ENCODE data around the gene KAT2A. TPM values are rescaled to one million over a fixed set of nuclear protein-coding genes. Genes with fewer than 3 reads are reported as not detected.

Gene KAT2A
- total RNA-seq, 1 experiment from 2014 or later = 22.2 TPM

DNA sequence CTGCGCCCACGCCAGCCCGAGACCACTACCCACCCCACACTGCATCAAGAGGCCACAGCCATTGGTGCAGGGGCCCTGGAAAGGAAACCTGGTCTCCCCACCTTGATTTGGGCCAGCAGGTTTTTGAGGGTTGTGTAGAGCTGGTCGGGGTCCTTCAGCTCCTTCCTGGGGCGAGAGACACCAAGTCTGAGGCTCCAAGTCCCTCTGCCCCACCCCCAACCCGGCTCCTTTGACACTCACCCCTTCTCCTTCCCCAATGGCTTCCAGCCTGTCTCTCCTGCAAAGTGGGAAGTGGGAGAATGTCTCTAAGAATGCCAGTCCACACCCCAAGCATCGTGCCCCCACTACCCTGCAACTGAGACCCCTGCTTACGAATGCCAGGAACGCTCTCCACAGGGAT lies 7.0 kb downstream of the KAT2A start:
- DNase-seq (ENCODE audit: low read depth) = no peak

DNA sequence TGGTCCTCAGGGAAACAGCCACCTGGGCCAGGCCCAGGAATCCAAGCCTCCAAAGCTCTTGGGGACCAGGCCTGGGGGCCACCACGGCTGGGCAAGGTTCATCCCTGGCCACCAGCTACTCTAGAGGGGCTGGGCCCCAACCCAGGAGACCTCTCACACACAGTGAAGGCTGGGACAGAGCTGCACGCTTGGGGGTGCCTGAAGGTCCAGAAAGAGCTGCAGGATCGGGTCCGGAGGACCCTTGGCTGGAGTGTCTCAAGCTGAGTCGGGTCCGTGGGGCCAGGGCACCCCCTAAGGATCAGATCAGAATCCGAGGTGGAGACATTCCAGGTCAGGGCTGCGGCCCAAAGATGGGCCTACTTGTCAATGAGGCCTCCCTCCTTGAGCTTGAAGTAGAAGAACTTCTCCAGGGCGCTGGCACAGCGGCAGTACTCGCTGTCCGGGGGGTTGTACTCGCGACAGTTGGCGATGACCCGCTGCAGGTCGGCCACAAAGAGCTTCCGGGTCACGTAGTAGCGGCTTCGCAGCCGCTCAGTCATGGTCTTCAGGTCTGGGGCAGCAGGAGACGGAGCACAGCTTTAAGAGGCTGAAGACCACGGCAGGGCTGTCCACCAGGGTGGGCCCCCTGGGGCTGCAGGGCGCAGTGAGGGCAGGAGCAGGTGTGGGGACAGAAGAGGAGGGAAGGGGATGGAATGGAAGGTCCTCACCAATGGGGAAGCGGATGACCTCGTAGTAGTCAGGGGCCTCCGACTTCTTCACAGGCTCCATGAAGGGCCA lies 7.7 kb downstream of the KAT2A start:
- DNase-seq (ENCODE audit: low read depth) = no peak

DNA sequence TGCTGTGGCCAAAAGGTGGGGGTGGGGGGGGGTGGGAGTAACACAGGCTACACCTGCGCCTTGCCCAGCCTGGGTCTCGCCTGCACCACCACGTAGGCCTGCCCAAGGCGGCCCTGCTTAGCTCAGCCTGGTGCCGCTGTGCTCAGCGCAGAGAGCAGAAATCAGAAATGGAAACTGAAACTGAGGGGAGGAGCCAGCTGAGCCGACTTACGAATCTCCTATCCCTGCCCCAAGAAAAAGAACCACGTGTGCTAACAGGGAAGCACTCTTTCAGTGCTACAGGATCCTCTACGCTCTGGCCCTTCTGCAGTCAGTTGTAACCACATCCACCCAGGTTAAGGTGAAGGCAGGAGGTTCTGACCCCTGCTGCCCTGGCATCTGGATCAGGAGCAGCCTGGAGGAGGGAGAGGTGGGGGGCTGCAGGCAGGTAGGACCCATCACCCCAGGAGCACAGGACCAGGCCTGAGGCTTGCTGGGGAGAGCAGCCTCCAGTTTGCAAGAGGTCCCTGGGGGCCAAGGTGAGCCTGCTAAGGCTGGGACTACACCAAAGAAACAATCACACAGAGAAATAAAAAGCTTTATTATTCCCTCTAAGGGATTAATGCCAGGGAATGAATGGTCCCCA lies 8.5 kb downstream of the KAT2A start, which contains the start of gene DHX58:
TSS of gene DHX58 (minus strand) at position 163 of the 625 bp plus-strand sequence. CDS start 822 bp downstream, outside the sequence.
- DNase-seq (ENCODE audit: low read depth) = peak; percentile 84

DNA sequence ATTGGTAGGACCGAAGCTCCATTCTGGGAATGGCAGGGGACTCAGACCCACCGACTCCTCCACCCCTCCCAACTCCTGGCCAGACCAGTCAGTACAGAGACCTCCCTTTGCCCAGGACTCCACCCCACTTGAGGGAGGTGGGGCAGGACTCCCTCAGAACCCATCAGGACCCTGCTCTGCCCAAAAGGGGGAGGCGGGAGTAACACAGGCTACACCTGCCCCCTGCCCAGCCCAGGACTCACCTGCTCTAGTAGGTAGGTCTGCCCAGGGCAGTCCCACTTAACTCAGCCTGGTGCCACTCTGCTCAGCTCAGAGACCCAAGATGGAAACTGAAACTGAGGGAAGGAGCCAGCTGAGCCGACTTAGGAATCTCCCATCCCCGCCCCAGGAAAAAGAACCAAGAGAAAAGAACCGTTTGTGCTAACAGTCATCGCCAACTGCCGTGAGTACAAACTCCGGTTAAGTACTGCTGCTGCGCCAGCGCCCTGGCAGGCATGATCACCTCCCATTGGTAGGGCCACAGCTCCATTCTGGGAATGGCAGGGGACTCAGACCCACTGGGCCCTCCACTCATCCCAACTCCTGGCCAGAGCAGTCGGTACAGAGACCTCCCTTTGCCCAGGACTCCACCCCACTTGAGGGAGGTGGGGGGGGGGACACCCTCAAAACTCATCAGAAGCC lies 9.2 kb downstream of the KAT2A start:
- DNase-seq (ENCODE audit: low read depth) = peak; percentile 64

DNA sequence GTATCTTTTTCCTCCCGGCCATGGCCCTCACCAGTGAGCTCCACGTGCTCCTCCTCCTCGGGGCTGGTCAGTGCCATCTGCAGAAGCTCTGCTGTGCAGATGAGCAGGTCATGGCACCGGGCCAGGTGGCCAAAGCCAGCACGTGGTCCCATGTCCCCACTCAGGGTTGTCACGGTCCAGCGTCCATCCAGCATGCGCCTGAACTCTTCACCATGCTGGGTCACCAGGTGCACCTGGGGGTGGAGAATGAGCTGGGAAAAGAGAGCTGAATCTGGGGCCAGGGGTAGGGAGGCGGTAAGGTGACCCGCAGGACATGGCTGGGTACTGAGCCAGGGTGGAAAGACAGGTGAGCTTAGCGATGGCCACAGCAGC lies 9.9 kb downstream of the KAT2A start:
- no peak for DNase-seq (ENCODE audit: low read depth)

DNA sequence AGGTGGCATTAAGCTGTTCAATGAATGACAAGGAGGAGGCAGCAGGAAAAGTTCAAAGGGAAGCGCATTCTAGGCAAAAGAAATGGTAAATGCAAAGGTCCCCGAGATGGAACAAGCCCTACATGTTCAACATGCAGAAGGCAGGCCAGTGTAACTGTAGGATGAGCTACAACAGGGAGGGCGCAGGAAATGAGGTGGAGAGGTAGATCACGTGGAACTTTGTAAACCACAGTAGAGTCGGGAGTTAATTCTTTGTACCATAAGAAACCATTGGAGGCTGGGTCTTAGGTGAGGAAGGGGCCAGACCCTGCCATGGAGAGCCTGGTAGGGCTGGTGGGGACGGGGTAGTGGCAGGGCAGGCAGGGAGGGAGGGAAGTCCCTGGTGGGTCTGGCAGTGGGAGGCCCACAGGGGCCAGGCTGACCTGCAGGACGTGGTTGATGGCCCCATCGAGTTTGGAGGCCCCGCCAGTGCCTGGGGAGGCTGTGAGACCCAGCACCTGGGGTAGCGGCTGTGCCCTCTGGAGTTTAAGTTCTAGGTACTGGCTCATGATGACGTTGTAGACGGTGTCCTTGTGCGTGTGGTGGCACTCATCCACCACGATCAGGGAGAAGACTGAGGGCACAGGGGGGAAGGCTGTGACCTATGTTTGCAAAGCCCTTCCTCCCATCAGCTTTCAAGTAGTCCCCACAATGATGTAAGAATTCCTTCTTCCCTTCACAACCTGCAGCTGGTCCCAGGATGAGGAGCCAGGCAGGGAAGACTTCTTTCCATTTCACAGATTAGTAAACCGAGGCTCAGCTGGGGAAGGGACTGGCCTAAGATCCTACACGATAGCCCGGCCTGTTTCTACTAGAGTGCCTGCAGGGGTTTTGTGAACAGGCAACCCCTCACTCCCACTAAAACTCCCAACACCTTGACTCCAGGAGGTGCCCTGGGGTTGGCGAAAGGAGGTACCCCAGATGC lies 10.6 kb downstream of the KAT2A start:
- no peak for DNase-seq (ENCODE audit: low read depth)

DNA sequence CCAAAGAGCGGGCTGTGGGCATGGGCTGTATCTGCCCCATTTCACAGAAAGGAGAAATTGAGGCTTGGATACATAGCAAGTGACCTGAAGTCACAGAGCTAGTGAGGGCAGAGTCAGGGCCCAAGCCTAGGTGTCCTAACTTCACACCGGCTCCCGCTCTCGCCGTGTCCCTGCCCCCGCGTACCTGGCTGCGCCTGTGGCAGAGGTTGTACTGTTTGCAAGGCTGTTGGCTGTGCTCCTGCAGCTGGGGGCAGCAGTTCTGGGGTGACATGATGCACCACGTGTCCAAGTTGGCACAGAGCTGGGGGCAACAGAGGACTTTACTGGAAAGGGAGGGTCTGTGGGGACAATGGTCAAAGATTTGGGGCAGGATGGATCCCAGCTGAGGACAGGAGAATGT lies 12.1 kb downstream of the KAT2A start:
- no peak for DNase-seq (ENCODE audit: low read depth)

DNA sequence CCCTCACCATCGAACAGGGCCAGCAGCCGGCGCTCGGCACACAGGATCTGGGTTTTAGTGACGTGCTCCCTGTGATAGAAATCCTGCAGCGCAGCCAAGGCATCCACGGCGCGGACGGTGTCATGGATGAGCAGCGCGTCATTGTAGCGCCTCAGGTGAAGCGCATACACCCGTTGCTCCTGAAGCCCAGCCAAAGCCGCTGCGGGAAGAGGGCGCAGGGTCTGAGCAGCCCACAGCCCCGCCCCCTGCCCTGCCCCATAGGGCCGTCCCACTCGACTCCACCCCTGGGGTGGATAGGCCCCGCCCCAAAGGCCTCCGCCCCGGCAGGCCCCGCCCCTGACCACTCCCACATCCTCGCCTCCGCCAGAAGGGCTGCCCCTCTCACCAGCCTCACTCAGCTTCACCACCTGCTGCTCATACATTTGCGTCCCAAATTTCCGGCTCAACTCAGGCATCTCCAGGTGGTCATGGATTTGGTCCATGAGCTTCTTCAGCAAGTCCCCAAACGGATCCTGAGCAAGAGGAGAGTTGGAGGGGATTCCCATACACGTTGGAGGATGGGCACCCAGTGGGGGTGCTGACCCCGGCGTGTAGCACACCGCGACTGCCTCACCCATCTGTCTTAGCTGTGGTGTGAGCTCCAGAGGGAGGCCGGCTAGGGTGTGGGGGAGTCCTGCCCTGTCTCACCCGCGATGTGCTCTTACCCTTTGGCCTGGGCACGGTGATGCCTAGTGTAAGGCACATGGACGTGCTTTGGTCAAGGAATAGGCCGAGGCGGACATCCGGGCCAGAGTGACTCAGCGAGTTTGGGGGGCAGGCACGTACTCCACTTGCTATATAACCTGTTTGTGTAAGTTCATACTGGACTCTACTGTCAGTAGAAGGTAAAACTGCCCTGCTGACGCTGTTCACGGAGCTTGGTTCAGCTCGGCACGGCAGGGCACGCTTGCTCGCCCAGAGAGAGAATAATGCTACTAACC lies 13.3 kb downstream of the KAT2A start:
- no peak for DNase-seq (ENCODE audit: low read depth)

DNA sequence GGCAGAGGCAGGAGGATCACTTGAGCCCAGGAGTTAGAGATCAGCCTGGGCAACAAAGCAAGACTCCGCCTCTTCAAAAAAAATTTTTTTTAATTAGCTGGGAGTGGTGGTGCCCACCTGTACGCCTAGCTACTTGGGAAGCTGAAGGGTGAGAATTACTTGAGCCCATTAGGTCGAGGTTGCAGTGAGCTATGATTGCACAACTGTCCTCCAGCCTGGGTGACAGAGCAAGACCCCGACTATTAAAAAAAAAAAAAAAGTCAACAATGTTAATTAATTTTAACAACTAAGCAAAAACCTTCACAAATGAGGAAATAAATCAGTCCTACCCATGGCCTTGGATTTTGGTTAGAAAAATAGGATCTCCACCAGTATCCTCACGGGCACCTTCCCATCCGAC lies 14.0 kb downstream of the KAT2A start:
- no peak for DNase-seq (ENCODE audit: low read depth)

DNA sequence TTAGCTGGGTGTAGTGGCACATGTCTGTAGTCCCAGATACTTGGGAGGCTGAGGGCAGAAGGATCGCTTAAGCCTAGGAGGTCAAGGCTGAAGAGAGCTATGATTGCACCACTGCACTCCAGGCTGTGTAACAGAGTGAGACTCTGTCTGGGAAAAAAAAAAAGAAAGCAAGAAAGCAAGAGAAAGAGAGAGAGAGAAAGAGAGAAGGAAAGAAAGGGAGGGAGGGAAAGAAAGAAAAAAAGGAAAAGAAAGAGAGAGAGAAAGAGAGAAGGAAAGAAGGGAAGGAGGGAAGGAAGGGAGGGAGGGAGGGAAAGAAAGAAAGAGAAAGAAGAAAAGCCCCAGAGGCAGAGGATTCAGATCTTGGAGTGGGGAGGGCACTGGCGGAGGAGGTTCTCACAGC lies 15.2 kb downstream of the KAT2A start:
- no peak for DNase-seq (ENCODE audit: low read depth)

DNA sequence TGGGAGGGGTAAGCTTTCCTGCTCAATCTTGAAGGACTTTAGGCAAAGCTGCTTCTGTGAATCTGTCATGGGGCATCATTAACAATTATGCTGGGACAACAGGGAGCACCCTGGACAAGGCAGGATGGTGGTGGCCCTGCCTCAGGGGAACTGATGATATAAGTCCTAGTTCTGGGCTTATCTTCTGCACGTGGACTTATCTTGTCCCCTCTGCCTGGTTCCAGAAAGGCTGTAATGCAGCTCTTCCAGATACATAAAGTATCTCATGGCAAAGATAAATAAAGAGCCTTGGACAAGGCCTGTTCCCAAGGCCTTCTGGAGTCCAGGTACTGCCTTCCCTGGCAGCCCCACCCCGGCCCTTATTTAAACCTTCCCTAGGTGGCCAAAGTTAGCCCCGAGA lies 16.9 kb downstream of the KAT2A start:
- DNase-seq (ENCODE audit: low read depth) = no peak

DNA sequence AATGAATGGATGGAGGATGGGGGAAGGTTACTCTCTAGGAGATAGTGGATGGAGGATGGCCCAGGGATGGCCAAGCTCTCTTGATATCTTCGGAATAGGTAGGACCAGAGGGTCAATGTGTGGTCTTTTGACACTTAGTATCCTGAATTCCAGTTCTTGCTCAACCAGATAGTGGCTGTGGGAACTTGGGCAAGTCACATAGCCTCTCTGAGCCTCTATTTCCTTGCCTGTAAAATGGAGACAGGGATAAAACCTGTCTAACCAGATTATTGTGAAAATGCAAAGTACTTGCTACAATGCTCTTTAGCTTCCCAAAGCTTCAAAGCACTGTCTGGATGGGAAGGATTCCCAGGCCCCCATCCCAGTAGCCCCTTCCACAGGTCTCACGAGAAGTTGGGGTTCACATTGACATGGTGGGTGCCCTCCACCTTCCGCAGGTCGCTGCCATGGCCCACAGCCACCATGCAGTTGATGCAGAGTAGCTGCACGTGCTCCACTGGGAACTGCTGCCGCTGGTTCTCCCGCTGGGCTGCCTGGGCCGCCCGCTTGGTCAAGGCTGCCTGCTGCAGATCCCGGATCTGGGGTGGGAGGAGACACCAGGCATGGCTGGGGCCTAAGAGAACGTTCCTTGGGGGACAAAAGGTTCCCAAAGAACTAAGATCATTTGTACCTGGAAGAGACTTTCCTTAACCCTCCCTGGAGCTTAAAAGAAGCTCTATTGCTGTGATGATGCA lies 17.8 kb downstream of the KAT2A start:
- DNase-seq (ENCODE audit: low read depth) = no peak

DNA sequence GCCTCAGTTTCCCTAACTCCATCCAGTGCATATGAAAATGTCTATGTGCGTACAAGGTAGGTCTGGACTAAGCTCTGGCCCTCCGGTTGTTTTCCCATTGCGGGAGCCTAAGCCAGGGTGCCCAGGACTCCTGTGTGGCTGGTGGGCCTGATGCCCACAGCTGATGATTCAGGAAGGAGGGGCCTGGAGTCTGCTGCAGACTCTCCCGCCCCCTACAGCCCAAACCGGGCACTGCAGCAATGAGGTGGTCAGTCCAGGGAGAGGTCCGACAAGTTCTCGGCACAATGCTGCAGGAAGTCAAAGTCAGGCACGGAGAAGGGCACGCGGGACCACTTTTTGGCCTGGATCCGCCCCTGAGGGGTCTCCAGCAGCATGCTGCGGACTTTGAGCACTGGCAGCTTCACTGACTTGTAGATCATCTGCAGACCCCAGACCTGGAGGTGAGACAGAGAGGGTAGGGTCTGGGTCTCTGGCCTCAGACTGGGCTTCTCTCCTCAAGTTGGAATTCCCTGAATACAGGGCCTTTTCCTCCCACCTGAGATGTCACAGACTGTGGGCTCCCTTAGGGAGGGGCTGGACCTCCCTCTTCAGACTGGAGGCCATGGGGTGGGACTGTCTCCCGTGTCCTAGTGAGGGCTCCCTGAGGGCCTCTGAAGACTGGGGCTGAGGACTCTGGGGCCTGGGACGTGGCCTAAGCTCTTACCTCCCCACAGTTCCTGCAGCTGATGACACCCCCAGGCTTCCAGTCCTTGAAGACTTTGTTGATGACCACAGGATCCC lies 19.5 kb downstream of the KAT2A start:
- peak; percentile 61 for DNase-seq (ENCODE audit: low read depth)

DNA sequence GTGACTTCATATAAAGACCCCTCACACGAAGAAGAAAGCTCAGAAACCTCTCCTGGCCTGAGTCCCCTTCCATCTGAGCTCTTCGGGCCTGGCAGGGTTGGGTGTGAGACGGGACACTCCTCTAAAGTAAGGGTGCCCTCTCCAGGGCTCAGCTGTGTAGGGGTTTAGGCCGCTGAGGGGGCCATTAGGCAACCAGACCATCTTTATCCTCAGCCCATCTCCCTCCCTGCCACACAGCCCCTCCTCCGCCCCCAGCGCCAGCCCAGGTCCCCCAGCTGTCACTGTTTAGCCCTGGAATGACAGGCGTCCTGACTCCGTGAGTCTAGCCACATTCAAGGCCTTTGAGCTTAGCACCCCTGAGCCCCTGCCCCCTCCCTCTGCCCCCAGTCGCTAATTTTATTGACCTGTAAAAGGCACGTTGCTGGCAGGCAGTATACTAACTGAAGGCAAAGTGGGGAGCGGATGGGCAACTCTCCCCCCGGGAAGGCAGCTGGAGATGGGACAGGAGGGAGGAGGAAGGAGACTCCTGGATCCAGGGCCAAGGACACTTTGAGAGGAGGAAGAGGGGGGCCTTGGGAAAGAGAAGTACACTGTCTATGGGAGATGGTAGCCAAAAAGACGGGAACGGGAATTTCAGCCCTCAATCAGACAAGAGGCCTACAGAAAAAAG lies 22.3 kb downstream of the KAT2A start:
- no peak for DNase-seq (ENCODE audit: low read depth)

DNA sequence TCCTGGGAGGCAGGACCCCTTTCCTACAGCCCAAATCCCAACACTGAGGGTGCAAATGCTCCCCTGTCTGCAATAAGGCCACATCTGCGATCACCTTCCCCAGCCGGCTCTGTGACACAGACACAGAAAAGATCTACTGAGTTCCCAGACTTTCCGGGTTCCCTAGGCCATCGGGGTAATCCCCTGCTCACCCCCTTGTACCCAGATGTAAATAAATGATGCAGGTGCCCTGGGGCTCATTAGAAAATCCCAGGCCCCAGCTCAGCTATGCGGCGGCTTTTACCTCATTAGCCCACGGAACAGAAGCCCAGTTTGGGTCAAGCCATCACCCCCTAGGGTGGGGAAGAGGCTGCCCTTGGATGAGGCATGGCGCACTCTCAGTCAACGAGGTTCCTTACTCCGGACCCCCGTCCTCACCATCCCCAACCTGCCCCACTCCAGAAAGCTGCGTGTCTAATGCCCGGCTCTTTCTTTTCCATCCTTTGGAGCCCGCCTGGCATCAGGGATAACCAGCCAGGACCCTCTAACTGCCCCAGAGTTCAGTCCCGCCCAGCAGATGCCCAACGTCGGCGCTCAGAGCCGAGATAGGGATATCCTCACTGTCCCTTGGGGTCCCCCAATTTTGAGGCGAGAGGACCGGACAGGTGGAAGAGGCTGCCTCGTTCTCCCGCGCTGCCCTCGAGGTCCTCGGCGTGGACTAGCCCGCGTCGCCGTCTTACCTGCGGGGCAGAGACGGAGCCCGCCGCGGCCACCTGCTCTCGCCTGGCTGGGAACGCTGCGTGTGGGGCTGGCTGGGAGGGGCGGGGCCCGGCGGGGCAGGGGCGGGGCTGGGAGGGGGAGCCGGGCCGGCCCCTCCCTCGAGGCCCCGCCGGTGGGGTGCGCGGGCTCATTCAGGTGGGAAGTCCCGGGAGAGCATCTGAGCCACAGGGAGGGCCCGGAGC lies 23.2 kb downstream of the KAT2A start, which contains the start of gene ZNF385C:
TSS of gene ZNF385C (minus strand) at position 783 of the 941 bp plus-strand sequence. CDS start 35,417 bp downstream, outside the sequence.
- no peak for DNase-seq (ENCODE audit: low read depth)

DNA sequence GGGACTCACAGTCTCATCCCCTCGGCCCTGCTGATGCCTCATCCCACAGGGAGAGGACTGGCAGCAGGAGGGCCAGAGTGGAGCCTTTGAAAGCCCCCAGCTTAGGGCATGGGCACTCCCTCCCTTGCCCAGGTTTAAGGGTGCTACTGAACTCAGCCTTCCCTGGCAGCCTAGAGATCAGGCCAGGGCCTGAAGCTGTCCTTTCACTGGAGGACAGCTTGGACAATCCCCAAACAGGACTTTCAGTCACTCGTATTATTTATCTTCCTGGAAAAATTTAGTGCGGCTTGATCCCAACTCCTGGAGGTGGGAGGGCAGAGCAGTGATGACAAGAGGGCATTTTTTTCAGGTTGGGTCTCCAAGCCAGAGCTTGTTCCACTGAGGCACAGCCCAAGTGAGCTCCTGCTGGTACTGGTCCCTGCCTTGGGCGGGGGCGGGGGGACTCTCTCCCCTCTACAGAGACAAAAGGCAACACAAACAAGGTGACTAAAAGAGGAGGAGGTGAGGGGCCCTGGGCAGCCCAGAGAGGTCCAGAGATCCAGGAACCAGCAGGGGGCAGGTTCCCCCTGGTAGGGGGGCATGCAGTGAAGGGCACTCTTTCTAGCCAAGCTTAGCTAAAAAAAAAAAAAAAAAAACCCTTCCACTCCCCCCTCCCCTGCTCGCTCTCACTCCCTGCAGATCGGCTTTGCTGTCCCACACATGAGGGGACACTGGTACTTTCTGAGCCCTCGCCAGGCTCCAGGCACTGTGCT lies 24.6 kb downstream of the KAT2A start:
- no peak for DNase-seq (ENCODE audit: low read depth)

Data from LHCN-M2 (cell line).